K562 (cell line): Measurements from ENCODE around the gene TXNRD2. TPM values are rescaled to one million over a fixed set of nuclear protein-coding genes. Genes with fewer than 3 reads are reported as not detected.

Experiments used
- ATAC-seq: fragments of 200-7000 bp; cut with Tn5 transposase; 3 replicates; pipeline ENCODE4 v1.9.1; 2020; ENCODE audit warnings: moderate library complexity
- BruUV-seq: library from RNA; stranded (reverse); fragments of 400-500 nt; replicated peaks from 2 replicates; lab custom pipeline; 2021; lab: Mats Ljungman, UMichigan
- CTCF ChIA-PET: fragments of 300-600 bp; formaldehyde crosslinking; extraction: SDS; loops from one replicate; lab custom pipeline; 2021; ENCODE audit warnings: low intra/inter-chr PET ratio; lab: Yijun Ruan, JAX
- POLR2A ChIA-PET: fragments of 300-600, 350-650 bp; sonication (Branson Sonifier 250); formaldehyde crosslinking; extraction: SDS; loops from one replicate; lab custom pipeline; 2021; ENCODE audit warnings: antibody characterized with exemption, inconsistent platforms; lab: Yijun Ruan, JAX
- DNase-seq, 4 experiments: peaks; one replicate each; pipeline versions ENCODE4 v3.0.0 to v3.0.0-alpha.2; 2011 to 2018; ENCODE audit warnings: low spot score in 3 of 4, mixed read lengths in 3 of 4; ENCODE audit errors: extremely low read depth in 1 of 4
- FAIRE-seq: peaks from 2 replicates; lab custom pipeline; 2011; peaks lifted over from hg19 to GRCh38; lab: Jason Lieb, UNC
- H2AFZ ChIP-seq: 2 replicates; pipeline ENCODE4 v1.6.0; 2011; ENCODE audit warnings: low read depth, low read length, control low read depth, inconsistent platforms
- H3K27ac ChIP-seq: fragments of 200-600 bp; 3 replicates; pipeline ENCODE4 v1.8.0; 2011; ENCODE audit warnings: low read depth, mild to moderate bottlenecking, control low read depth, inconsistent platforms, low read length, moderate library complexity, mixed read lengths; ENCODE audit errors: extremely low read depth
- H3K27me3 ChIP-seq, 2 experiments: fragments of 300-600 bp in 1 of 2; 2 replicates in 1 of 2; 3 replicates in 1 of 2; pipeline versions ENCODE4 v1.6.0 to v1.8.0; 2011; ENCODE audit warnings: inconsistent platforms in 2 of 2, low read length in 2 of 2, mild to moderate bottlenecking in 1 of 2, mixed read lengths in 1 of 2, moderate library complexity in 1 of 2; ENCODE audit not compliant: control insufficient read depth in 2 of 2, insufficient read depth in 2 of 2
- H3K36me3 ChIP-seq: fragments of 300-600 bp; 3 replicates; pipeline ENCODE4 v1.8.0; 2011; ENCODE audit warnings: mild to moderate bottlenecking, low read length, inconsistent platforms; ENCODE audit not compliant: control insufficient read depth, insufficient read depth
- H3K4me1 ChIP-seq, 2 experiments: fragments of 200-600 bp in 1 of 2; replicated peaks in 1 of 2; 2 replicates in 1 of 2; 3 replicates in 1 of 2; pipeline versions ENCODE4 v1.5.1 to v1.8.0; 2011; ENCODE audit warnings: inconsistent platforms in 2 of 2, low read length in 2 of 2, mild to moderate bottlenecking in 1 of 2, mixed read lengths in 1 of 2, moderate library complexity in 1 of 2; ENCODE audit not compliant: control insufficient read depth in 2 of 2, insufficient read depth in 2 of 2
- H3K4me2 ChIP-seq: 2 replicates; pipeline ENCODE4 v1.6.1; 2011; ENCODE audit warnings: low read length, control low read depth, inconsistent platforms, mixed read lengths; ENCODE audit not compliant: insufficient read depth
- H3K4me3 ChIP-seq: fragments of 200-600 bp; sonication (generic), shearing (Covaris generic); 2 replicates; pipeline ENCODE4 v1.5.1; 2016; ENCODE audit warnings: control low read depth, inconsistent platforms
- H3K79me2 ChIP-seq: fragments of 200-600 bp; 3 replicates; pipeline ENCODE4 v1.8.0; 2011; ENCODE audit warnings: low read length, inconsistent platforms; ENCODE audit not compliant: control insufficient read depth, insufficient read depth
- H3K9ac ChIP-seq, 2 experiments: 2 replicates each; pipeline versions ENCODE4 v1.6.0 to v1.6.1; 2011; ENCODE audit warnings: low read depth in 2 of 2, low read length in 2 of 2, control low read depth in 1 of 2, inconsistent platforms in 1 of 2, mild to moderate bottlenecking in 1 of 2, mixed read lengths in 1 of 2; ENCODE audit not compliant: insufficient read depth in 1 of 2
- H3K9me1 ChIP-seq: one replicate; pipeline ENCODE4 v1.6.0; 2011; ENCODE audit warnings: inconsistent platforms, mild to moderate bottlenecking, low read length, moderate library complexity; ENCODE audit not compliant: control insufficient read depth, insufficient read depth
- H3K9me3 ChIP-seq: replicated peaks from 2 replicates; pipeline ENCODE4 v1.5.1; 2011; ENCODE audit warnings: low read depth, low read length, inconsistent platforms; ENCODE audit not compliant: control insufficient read depth, insufficient read depth
- H4K20me1 ChIP-seq: replicated peaks from 2 replicates; pipeline ENCODE4 v1.6.1; 2011; ENCODE audit warnings: low read length, inconsistent platforms, mixed read lengths; ENCODE audit not compliant: control insufficient read depth, insufficient read depth
- ATF1 ChIP-seq, 2 experiments: fragments of 450-650 bp in 1 of 2; IDR thresholded peaks; 2 replicates each; pipeline ENCODE4 v1.6.1; 2016; ENCODE audit warnings: missing compliant biosample characterization in 1 of 2, missing genetic modification characterization in 1 of 2
- CC2D1A ChIP-seq: fragments of 450-650 bp; IDR thresholded peaks from 2 replicates; pipeline ENCODE4 v1.6.1; 2017; ENCODE audit warnings: mild to moderate bottlenecking
- CREBBP ChIP-seq: IDR thresholded peaks from one replicate; pipeline ENCODE4 v1.6.1; 2012; ENCODE audit warnings: low read depth, mild to moderate bottlenecking, control low read depth, inconsistent platforms, low read length
- KLF6 ChIP-seq: fragments of 250-450 bp; sonication (Bioruptor Pico); IDR thresholded peaks from 2 replicates; pipeline ENCODE4 v1.4.0; 2020; ENCODE audit warnings: mild to moderate bottlenecking, moderate library complexity, borderline replicate concordance
- NFE2 ChIP-seq: IDR thresholded peaks from 2 replicates; pipeline ENCODE4 v1.6.1; 2014; ENCODE audit warnings: antibody characterized with exemption, low read depth
- PHF8 ChIP-seq: fragments of 200-600 bp; sonication (generic); IDR thresholded peaks from 2 replicates; pipeline ENCODE4 v1.6.1; 2012; ENCODE audit warnings: mixed run types, mild to moderate bottlenecking, inconsistent platforms, low read length, moderate library complexity, borderline replicate concordance
- RAD21 ChIP-seq, 2 experiments: fragments of 250-450 bp in 1 of 2; fragments of 450-650 bp in 1 of 2; sonication (Bioruptor Pico) in 1 of 2; formaldehyde crosslinking in 1 of 2; IDR thresholded peaks in 1 of 2; conservative IDR thresholded peaks in 1 of 2; 2 replicates each; pipeline versions ENCODE4 v1.4.0 to v1.8.0; 2020 to 2022; ENCODE audit warnings: mild to moderate bottlenecking in 2 of 2, moderate library complexity in 1 of 2
- RBBP5 ChIP-seq: fragments of 200-600 bp; sonication (generic); IDR thresholded peaks from 2 replicates; pipeline ENCODE4 v1.6.1; 2012; ENCODE audit warnings: borderline replicate concordance, mild to moderate bottlenecking, low read length, control low read depth, inconsistent platforms; ENCODE audit not compliant: insufficient read depth, poor library complexity, severe bottlenecking
- RCOR1 ChIP-seq, 2 experiments: IDR thresholded peaks; 2 replicates each; pipeline ENCODE4 v1.6.1; 2012; ENCODE audit warnings: low read depth in 2 of 2, low read length in 2 of 2, borderline replicate concordance in 1 of 2, improper control_type of control experiment in 1 of 2
- TBL1XR1 ChIP-seq, 2 experiments: IDR thresholded peaks; 2 replicates each; pipeline ENCODE4 v1.6.1; 2012; ENCODE audit warnings: improper control_type of control experiment in 2 of 2, low read length in 2 of 2, mild to moderate bottlenecking in 1 of 2
- THAP7 ChIP-seq: fragments of 250-450 bp; sonication (Bioruptor Pico); IDR thresholded peaks from 2 replicates; pipeline ENCODE4 v1.5.0; 2021
- WHSC1 ChIP-seq: IDR thresholded peaks from one replicate; pipeline ENCODE4 v1.6.1; 2012; ENCODE audit warnings: low read length, control low read depth, inconsistent platforms
- ZFPM2 ChIP-seq: fragments of 250-450 bp; sonication (Bioruptor Pico); IDR thresholded peaks from 2 replicates; pipeline ENCODE4 v1.5.1; 2022; ENCODE audit warnings: mild to moderate bottlenecking
- ZKSCAN1 ChIP-seq: fragments of 150-350 bp; IDR thresholded peaks from 2 replicates; pipeline ENCODE4 v1.6.1; 2016; ENCODE audit warnings: low read depth, low read length
- ZNF395 ChIP-seq: fragments of 200-800 bp; sonication (Bioruptor generic); IDR thresholded peaks from 2 replicates; pipeline ENCODE4 v1.6.1; 2017; ENCODE audit warnings: missing genetic modification characterization, missing compliant biosample characterization
- WGBS: fragments of 100-300 bp; shearing (Covaris generic); methylation state at CpG from one replicate; pipeline ENCODE4 v1.1.6; 2016; ENCODE audit warnings: low coverage, mixed read lengths; ENCODE audit not compliant: insufficient coverage; ENCODE audit errors: missing lambda C conversion rate; 5-methylcytosine and 5-hydroxymethylcytosine counted together
- in situ Hi-C: fragments of 300-500 bp; cut with MboI; formaldehyde crosslinking; loops from 4 replicates; pipeline ENCODE4 v1.15.0; 2018; ENCODE audit warnings: inconsistent platforms, mixed read lengths
- intact Hi-C: fragments of 100-400 bp; cut with micrococcal nuclease; formaldehyde crosslinking; loops from 2 replicates; pipeline ENCODE4 v1.14.2; 2022
- polyA plus RNA-seq, 8 experiments: library from polyadenylated mRNA; depleted of rRNA in 4 of 8; stranded (reverse) in 5 of 8; unstranded in 3 of 8; fragments of >200 nt; fragmentation: Nextera tagmentation in 2 of 8; fragmentation: Illumina TruSeq in 1 of 8; extraction: Ambion mirVana in 2 of 8; extraction: Trizol in 1 of 8; gene quantifications; 2 replicates each; pipeline versions ENCODE4 v1.2.1 to v1.2.3, GENCODE V29; 2011 to 2014; ENCODE audit warnings: inconsistent platforms in 1 of 8, missing spikeins in 1 of 8
- total RNA-seq, 7 experiments: library from RNA; depleted of rRNA in 6 of 7; stranded (reverse); fragments of >200 nt in 6 of 7; fragmentation: Illumina TruSeq in 2 of 7; extraction: Trizol in 2 of 7; gene quantifications; 2 replicates each; pipeline versions ENCODE4 v1.2.1 to v1.2.3, GENCODE V29; 2011 to 2021; ENCODE audit warnings: low replicate concordance in 1 of 7
- TF ChIP-seq, protein P1 (sequence below): sonication (generic); formaldehyde crosslinking; IDR thresholded peaks from 2 replicates; pipeline ENCODE4 v1.8.1; 2023; ENCODE audit warnings: mild to moderate bottlenecking, missing genetic modification reagents

Gene TXNRD2
- total and polyA plus RNA-seq, 9 of the 15 experiments (the other 6 are each of a cell fraction or from before 2014, with no cell fraction given): 3.3 to 80.2 (median 49.4) TPM

GRCh38 chr22:19988965-19989724 is 47.5 kb upstream of the TXNRD2 start:
- H3K9me3 ChIP-seq: no peaks in the 10 kb centered on the region
- 48% methylated on average over 18 of the region's 18 CpGs for WGBS
- no peaks in the 10 kb centered on the region for H3K79me2 ChIP-seq
- no peaks in the 10 kb centered on the region for H3K36me3 ChIP-seq
- FAIRE-seq: peak; percentile 86
- H3K9me1 ChIP-seq: peaks cover 20% of the 10 kb centered on the region
- peaks cover 74% of the 10 kb centered on the region for H4K20me1 ChIP-seq
- in situ Hi-C loops: no loop called here
- no peaks in the 10 kb centered on the region for H3K27me3 ChIP-seq
- peak overlapping the region; percentile 3 to 87; a peak in 3 of 4 replicates for H3K9ac ChIP-seq
- peak; percentile 77 for ATAC-seq
- peak overlapping the region; percentile 58; the same call in 2 of the 3 replicates for H3K27ac ChIP-seq
- ChIA-PET CTCF (no interaction called here), POLR2A (interaction anchor here (0.5 to 3.1 kb wide), 17 partner anchors 9 to 845 kb away, joined by 3 to 20 read pairs (median 6); partner anchors contain the start of genes ESS2 and TRMT2A)
- intact Hi-C loops: loop anchor here (5.0 kb wide), 1 partner anchor 33 kb away; the partner anchor contains the start of gene TANGO2
- H3K4me3 ChIP-seq: no peak overlapping the region
- DNase-seq: peak; percentile 72 to 84 (median 78)
- no peak overlapping the region for H3K4me2 ChIP-seq
- H2AFZ ChIP-seq: peak overlapping the region; percentile 6; the same call in 1 of the 2 replicates
- H3K4me1 ChIP-seq: peaks cover 39 to 85% of the 10 kb centered on the region in 2 experiments
- BruUV-seq: no TSS peak
- TF ChIP-seq ATF1 (CRISPR knock-in tag; IDR thresholded peaks at IDR 0.05): no peak
- peak; percentile 53; the same call in 1 of the 2 replicates for TF ChIP-seq ATF1 (tag; IDR thresholded peaks at IDR 0.05)
- peak in 1 of 2 experiments; percentile 34; a peak in 2 of 4 replicates for TF ChIP-seq RAD21 (CRISPR knock-in tag; conservative IDR thresholded peaks at IDR 0.05 in 1 of 2, IDR thresholded peaks at IDR 0.05 in 1 of 2)
- TF ChIP-seq ZFPM2 (CRISPR knock-in tag): 0 out of 2 replicates have a peak, but pooled peaks have one; percentile 46
- no peak for TF ChIP-seq CC2D1A
- TF ChIP-seq RCOR1 (IDR thresholded peaks at IDR 0.05; ENCODE audit: borderline replicate concordance in 1 of 2, low read depth in 2 of 2, low read length in 2 of 2): peak in 1 of 2 experiments; percentile 79; a peak in 1 of 4 replicates
- no peak for TF ChIP-seq NFE2
- peak in 1 of 2 experiments; percentile 15; a peak in 1 of 4 replicates for TF ChIP-seq TBL1XR1 (IDR thresholded peaks at IDR 0.05; ENCODE audit: low read length in 2 of 2)
- peak; percentile 61 for TF ChIP-seq WHSC1
- no peak for TF ChIP-seq CREBBP
- TF ChIP-seq PHF8: peak; percentile 51; the same call in 1 of the 2 replicates
- 0 out of 2 replicates have a peak, but pooled peaks have one; percentile 17 for TF ChIP-seq KLF6 (CRISPR knock-in tag)
- no peak for TF ChIP-seq THAP7 (CRISPR knock-in tag)
- TF ChIP-seq ZNF395: peak; percentile 49; the same call in 1 of the 2 replicates
- TF ChIP-seq, protein P1, sequence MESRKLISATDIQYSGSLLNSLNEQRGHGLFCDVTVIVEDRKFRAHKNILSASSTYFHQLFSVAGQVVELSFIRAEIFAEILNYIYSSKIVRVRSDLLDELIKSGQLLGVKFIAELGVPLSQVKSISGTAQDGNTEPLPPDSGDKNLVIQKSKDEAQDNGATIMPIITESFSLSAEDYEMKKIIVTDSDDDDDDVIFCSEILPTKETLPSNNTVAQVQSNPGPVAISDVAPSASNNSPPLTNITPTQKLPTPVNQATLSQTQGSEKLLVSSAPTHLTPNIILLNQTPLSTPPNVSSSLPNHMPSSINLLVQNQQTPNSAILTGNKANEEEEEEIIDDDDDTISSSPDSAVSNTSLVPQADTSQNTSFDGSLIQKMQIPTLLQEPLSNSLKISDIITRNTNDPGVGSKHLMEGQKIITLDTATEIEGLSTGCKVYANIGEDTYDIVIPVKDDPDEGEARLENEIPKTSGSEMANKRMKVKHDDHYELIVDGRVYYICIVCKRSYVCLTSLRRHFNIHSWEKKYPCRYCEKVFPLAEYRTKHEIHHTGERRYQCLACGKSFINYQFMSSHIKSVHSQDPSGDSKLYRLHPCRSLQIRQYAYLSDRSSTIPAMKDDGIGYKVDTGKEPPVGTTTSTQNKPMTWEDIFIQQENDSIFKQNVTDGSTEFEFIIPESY (CRISPR knock-in tag): no peak
- no peak for TF ChIP-seq ZKSCAN1
- TF ChIP-seq RBBP5: peak; percentile 81
